Mesothelial cell of epicardium (in vitro differentiated cells): ENCODE results near the gene LANCL1. TPM values are rescaled to one million over a fixed set of nuclear protein-coding genes. Genes with fewer than 3 reads are reported as not detected.

ENCODE experiments used
- DNase-seq, 2 experiments: peaks; one replicate each; pipeline ENCODE4 v3.0.0; 2021; ENCODE audit warnings: low spot score in 2 of 2; ENCODE audit not compliant: unreplicated experiment in 2 of 2
- H3K27ac Mint-ChIP-seq: 2 replicates; pipeline ENCODE4 v1.8.0; 2021; ENCODE audit warnings: mixed read lengths
- H3K27me3 Mint-ChIP-seq: 2 replicates; pipeline ENCODE4 v1.8.0; 2021; ENCODE audit warnings: low read depth, mixed read lengths
- H3K36me3 Mint-ChIP-seq: 2 replicates; pipeline ENCODE4 v1.8.0; 2021; ENCODE audit warnings: mixed read lengths
- H3K4me1 Mint-ChIP-seq: 2 replicates; pipeline ENCODE4 v1.8.0; 2021; ENCODE audit warnings: mixed read lengths
- H3K4me3 Mint-ChIP-seq: 2 replicates; pipeline ENCODE4 v1.8.0; 2021; ENCODE audit warnings: mild to moderate bottlenecking, moderate library complexity, mixed read lengths
- H3K9me3 Mint-ChIP-seq: 2 replicates; pipeline ENCODE4 v1.8.0; 2021; ENCODE audit warnings: mixed read lengths
- total RNA-seq: library from RNA; stranded (reverse); gene quantifications from 3 replicates; pipeline ENCODE4 v1.2.1, GENCODE V29; 2021
- TF ChIP-seq, protein P1 (sequence below): fragments of 200-600 bp; sonication (generic); IDR thresholded peaks from one replicate; pipeline ENCODE4 v1.5.0; 2021; ENCODE audit warnings: antibody characterized with exemption; ENCODE audit not compliant: unreplicated experiment

Gene LANCL1
- total RNA-seq, 1 donor from 2014 or later: 67.4 TPM

DNA sequence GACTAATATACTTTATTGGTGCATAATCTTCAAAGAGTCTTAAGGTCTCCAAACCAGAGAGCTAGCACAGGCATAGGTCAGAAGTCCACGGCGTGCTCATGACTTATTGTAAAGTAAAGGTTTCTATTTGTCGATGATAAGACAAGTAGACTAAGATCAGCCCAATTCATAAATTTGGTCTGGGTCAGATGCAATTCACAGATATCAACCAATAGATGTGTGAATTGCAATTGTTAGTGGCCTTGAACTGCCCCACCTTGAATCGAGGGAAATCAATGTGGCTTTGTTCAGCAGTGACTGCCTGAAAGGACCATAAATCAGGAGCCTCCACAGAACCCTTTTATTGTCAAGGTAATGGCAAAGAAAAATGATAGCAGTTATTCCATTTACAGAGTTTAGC lies 40.7 kb upstream of the LANCL1 start:
- Mint-ChIP-seq H3K27ac (no peak overlapping the region), H3K4me3 (no peak overlapping the region), H3K27me3 (peaks cover 2% of the 10 kb centered on the region), H3K9me3 (peaks cover 32% of the 10 kb centered on the region), H3K4me1 (no peaks in the 10 kb centered on the region), H3K36me3 (no peaks in the 10 kb centered on the region)
- TF ChIP-seq, protein P1, sequence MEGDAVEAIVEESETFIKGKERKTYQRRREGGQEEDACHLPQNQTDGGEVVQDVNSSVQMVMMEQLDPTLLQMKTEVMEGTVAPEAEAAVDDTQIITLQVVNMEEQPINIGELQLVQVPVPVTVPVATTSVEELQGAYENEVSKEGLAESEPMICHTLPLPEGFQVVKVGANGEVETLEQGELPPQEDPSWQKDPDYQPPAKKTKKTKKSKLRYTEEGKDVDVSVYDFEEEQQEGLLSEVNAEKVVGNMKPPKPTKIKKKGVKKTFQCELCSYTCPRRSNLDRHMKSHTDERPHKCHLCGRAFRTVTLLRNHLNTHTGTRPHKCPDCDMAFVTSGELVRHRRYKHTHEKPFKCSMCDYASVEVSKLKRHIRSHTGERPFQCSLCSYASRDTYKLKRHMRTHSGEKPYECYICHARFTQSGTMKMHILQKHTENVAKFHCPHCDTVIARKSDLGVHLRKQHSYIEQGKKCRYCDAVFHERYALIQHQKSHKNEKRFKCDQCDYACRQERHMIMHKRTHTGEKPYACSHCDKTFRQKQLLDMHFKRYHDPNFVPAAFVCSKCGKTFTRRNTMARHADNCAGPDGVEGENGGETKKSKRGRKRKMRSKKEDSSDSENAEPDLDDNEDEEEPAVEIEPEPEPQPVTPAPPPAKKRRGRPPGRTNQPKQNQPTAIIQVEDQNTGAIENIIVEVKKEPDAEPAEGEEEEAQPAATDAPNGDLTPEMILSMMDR: no peak
- DNase-seq: no peak

DNA sequence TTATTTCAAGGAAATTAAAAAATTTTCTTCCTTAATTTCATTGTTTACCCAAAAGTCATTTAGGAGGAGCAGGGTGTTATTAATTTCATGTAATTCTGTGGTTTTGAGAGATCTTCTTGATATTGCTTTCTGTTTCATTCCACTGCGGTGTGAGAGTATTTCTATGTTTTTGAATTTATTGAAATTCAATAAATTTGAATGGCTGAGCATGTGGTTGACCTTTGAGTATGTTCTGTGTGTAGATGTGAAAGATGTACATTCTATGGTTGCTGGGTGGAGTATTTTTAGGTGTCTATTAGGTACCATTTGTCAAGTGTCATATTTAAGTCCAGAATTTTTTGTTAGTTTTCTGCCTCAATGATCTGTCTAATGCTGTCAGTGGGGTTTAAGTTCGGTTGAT lies 39.4 kb upstream of the LANCL1 start:
- Mint-ChIP-seq H3K4me3 (no peak overlapping the region), H3K9me3 (peaks cover 32% of the 10 kb centered on the region), H3K27ac (no peak overlapping the region), H3K4me1 (no peaks in the 10 kb centered on the region), H3K36me3 (no peaks in the 10 kb centered on the region), H3K27me3 (peaks cover 2% of the 10 kb centered on the region)
- TF ChIP-seq, protein P1: no peak
- no peak for DNase-seq

DNA sequence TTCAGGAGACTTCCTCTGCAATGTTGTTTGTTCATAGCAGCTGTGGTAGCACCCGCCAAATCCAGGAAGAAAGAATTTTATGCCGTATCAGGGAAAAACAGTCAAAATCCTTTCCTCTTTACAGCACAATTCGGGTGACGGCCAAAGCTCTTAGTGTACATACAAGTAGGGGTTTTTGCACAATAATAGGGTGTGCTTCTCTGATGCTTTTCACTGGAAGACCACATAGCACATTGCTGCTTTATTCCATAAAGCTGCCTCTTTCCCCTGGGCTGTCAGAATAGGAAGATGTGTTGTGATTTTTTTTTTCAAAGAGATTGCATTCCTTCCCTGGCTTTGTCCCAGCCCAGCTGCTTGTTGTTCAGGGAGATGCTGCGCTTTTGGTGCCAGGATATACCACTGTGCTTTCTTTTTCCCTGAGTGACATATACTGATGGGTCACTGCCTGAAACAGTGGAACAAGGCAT lies 27.2 kb upstream of the LANCL1 start:
- peaks cover 24% of the 10 kb centered on the region for H3K9me3 Mint-ChIP-seq
- H3K4me1 Mint-ChIP-seq: peaks cover 11% of the 10 kb centered on the region
- H3K36me3 Mint-ChIP-seq: no peaks in the 10 kb centered on the region
- DNase-seq: no peak
- H3K27ac Mint-ChIP-seq: no peak overlapping the region
- TF ChIP-seq, protein P1: no peak
- no peaks in the 10 kb centered on the region for H3K27me3 Mint-ChIP-seq
- no peak overlapping the region for H3K4me3 Mint-ChIP-seq

DNA sequence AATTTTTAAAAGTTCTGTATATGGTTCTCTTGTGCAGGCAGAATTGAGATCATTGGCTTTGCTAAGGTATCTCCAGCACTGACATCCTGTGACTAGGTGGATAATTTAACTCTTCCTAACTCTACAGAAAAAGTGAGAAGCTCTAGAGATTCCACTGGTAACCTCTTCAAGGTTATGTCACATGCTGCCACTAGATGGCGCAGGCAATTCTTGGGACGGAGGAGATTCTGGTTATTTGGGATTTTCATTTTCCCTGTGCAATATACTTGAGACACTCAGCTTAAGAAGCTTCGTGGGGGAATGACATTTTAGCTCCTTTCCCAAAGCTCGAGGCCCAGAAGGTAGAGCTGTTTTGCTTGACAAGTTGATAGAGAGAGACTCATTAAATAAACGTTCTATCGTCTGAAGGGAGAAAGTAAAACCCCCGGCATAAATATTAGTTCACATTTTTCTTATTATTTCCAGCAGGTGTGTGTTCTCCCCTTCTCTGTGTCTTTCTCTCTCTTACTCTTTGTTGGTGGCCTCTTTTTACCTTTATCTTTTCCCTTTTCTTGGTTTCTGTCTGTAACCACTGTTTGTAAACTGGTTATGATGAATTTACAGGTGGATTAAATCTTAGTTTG lies 26.6 kb upstream of the LANCL1 start:
- Mint-ChIP-seq H3K27ac (no peak overlapping the region), H3K27me3 (no peaks in the 10 kb centered on the region), H3K4me3 (no peak overlapping the region), H3K4me1 (peaks cover 11% of the 10 kb centered on the region), H3K36me3 (no peaks in the 10 kb centered on the region), H3K9me3 (peaks cover 21% of the 10 kb centered on the region)
- peak in 1 of 2 experiments; percentile 60 for DNase-seq
- TF ChIP-seq, protein P1: peak; percentile 97

DNA sequence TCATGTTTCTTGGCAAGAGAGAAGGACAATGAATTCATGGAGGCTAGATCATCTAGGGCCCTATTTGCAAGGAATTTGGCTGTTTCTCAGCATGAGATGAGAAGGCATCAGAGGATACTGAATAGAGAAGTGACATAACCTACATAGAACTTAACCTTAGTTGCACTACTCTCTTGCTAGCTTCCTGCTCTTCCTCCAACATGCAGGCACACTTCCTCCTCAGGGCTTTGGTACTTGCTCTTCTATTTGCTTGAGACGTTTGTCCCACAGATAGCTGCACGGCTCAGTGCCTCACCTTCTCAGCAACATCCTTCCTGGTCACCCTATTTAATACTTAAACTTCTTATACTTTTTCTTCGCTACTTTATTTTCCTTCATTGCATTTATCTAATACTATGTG lies 20.0 kb upstream of the LANCL1 start:
- no peak overlapping the region for H3K27ac Mint-ChIP-seq
- TF ChIP-seq, protein P1: no peak
- no peaks in the 10 kb centered on the region for H3K27me3 Mint-ChIP-seq
- H3K9me3 Mint-ChIP-seq: peaks cover 10% of the 10 kb centered on the region
- DNase-seq: no peak
- H3K36me3 Mint-ChIP-seq: no peaks in the 10 kb centered on the region
- no peak overlapping the region for H3K4me3 Mint-ChIP-seq
- no peaks in the 10 kb centered on the region for H3K4me1 Mint-ChIP-seq
